Measurements from ENCODE around the gene PRDM10.

DNA sequence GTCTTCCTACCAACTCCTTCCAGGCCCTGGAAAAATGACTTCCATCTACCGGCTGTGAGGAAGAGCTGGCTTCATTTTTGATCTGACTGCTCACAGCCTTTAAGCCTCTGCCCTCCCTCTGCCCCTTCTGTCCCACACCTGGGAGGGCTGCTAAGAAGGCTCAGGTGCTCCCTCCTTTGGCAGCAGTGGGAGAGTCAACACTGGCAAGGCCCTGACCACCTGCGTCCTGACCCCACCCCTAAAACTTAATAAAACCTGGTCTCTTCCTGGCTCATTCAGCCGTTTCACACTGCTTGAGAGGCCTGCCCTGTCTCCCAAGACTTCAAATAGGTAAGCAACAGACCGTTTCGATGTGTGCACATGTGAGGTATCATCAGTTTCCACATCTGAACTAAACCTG, 55.2 kb downstream of the PRDM10 start:
- TF ChIP-seq CTCF (IDR thresholded peaks at IDR 0.05) = no peak
- TF ChIP-seq EP300 (IDR thresholded peaks at IDR 0.05) = no peak
